ENCODE measurements around the gene LAMC1. TPM values are rescaled to one million over a fixed set of nuclear protein-coding genes. Genes with fewer than 3 reads are reported as not detected.

The LAMC1 gene
- total RNA-seq, 2 donors from 2014 or later = 273 to 362 TPM

GRCh38 chr1:183180218-183180617, 157.0 kb downstream of the LAMC1 start:
- Histone ChIP-seq H3K27me3 (replicated peaks; ENCODE audit: insufficient read depth) (no peaks in the 10 kb centered on the region), H3K27ac (peak overlapping the region; percentile 78 to 87), H3K9me3 (no peaks in the 10 kb centered on the region), H3K4me3 (peak overlapping the region; percentile 36), H3K36me3 (no peaks in the 10 kb centered on the region), H3K4me1 (ENCODE audit: control insufficient read depth in 1 of 2, low read depth in 2 of 2) (peaks cover 14 to 44% of the 10 kb centered on the region in 2 donors)
- TF ChIP-seq CTCF (IDR thresholded peaks at IDR 0.05) = no peak
- peak; percentile 25 for DNase-seq (ENCODE audit: low spot score)
- ATAC-seq (ENCODE audit: insufficient number of reproducible peaks, low FRiP score, low read depth) = no peak

- ATAC-seq (ENCODE audit: insufficient number of reproducible peaks, low FRiP score, low read depth) = peak; percentile 73
- H3K27me3 ChIP-seq (replicated peaks; ENCODE audit: insufficient read depth) = no peaks in the 10 kb centered on the region
- no peak for TF ChIP-seq CTCF (IDR thresholded peaks at IDR 0.05)
- H3K27ac ChIP-seq = peak overlapping the region; percentile 78 to 87
- H3K4me1 ChIP-seq (ENCODE audit: control insufficient read depth in 1 of 2, low read depth in 2 of 2) = peaks cover 14 to 44% of the 10 kb centered on the region in 2 donors
- DNase-seq (ENCODE audit: low spot score) = peak; percentile 13
- H3K36me3 ChIP-seq = no peaks in the 10 kb centered on the region
- no peaks in the 10 kb centered on the region for H3K9me3 ChIP-seq
- peak overlapping the region; percentile 36 for H3K4me3 ChIP-seq
Measured at GRCh38 chr1:183180634-183181056, 157.4 kb downstream of the LAMC1 start.

GRCh38 chr1:183185941-183186490, 162.8 kb downstream of the LAMC1 start, which contains the start of gene LAMC2:
LAMC2 (plus strand) TSS chr1:183186264; CDS start chr1:183186353, 89 bp downstream.
- no peak within 1 kb of the TSS for H3K27ac ChIP-seq
- H3K4me1 ChIP-seq (ENCODE audit: control insufficient read depth in 1 of 2, low read depth in 2 of 2) = peaks cover 0 to 12% of the 10 kb centered on the region in 2 donors
- ATAC-seq (ENCODE audit: insufficient number of reproducible peaks, low FRiP score, low read depth) (no peak), DNase-seq (ENCODE audit: low spot score) (no peak)
- H3K36me3 ChIP-seq = no peaks in the 10 kb centered on the region
- TF ChIP-seq CTCF (IDR thresholded peaks at IDR 0.05) = no peak
- H3K4me3 ChIP-seq = no peak within 1 kb of the TSS
- no peaks in the 10 kb centered on the region for H3K9me3 ChIP-seq
- H3K27me3 ChIP-seq (replicated peaks; ENCODE audit: insufficient read depth) = no peaks in the 10 kb centered on the region

- DNase-seq (ENCODE audit: low spot score) (no peak), ATAC-seq (ENCODE audit: insufficient number of reproducible peaks, low FRiP score, low read depth) (no peak)
- H3K4me3 ChIP-seq = no peak overlapping the region
Measured at GRCh38 chr1:183186841-183187240, 163.6 kb downstream of the LAMC1 start.

GRCh38 chr1:183188240-183188639, 165.0 kb downstream of the LAMC1 start:
- Histone ChIP-seq H3K4me3 (no peak overlapping the region), H3K27ac (no peak overlapping the region), H3K36me3 (no peaks in the 10 kb centered on the region), H3K9me3 (no peaks in the 10 kb centered on the region), H3K4me1 (ENCODE audit: control insufficient read depth in 1 of 2, low read depth in 2 of 2) (peaks cover 0 to 3% of the 10 kb centered on the region in 2 donors), H3K27me3 (replicated peaks; ENCODE audit: insufficient read depth) (no peaks in the 10 kb centered on the region)
- ATAC-seq (ENCODE audit: insufficient number of reproducible peaks, low FRiP score, low read depth) (no peak), DNase-seq (ENCODE audit: low spot score) (no peak)
- no peak for TF ChIP-seq CTCF (IDR thresholded peaks at IDR 0.05)

More at GRCh38 chr1:183186841-183187240, 163.6 kb downstream of the LAMC1 start:
- Histone ChIP-seq H3K27me3 (replicated peaks; ENCODE audit: insufficient read depth) (no peaks in the 10 kb centered on the region), H3K4me1 (ENCODE audit: control insufficient read depth in 1 of 2, low read depth in 2 of 2) (peaks cover 0 to 5% of the 10 kb centered on the region in 2 donors), H3K9me3 (no peaks in the 10 kb centered on the region), H3K27ac (no peak overlapping the region), H3K36me3 (no peaks in the 10 kb centered on the region)
- no peak for TF ChIP-seq CTCF (IDR thresholded peaks at IDR 0.05)
